GM19035 (cell line): ENCODE data around the gene RPL18.
A peak's percentile ranks its signal among the peaks of the same experiment; 100 is the strongest.

Experiments
- ATAC-seq: cut with Tn5 transposase; IDR thresholded peaks from one replicate; pipeline ENCODE4 v1.9.1; 2021; ENCODE audit not compliant: unreplicated experiment

Gene RPL18

GRCh38 chr19:48630296-48631063 is 11.5 kb upstream of the RPL18 start:
- no peak for ATAC-seq

GRCh38 chr19:48629599-48630295 is 10.8 kb upstream of the RPL18 start:
- no peak for ATAC-seq

- no peak for ATAC-seq
Measured at GRCh38 chr19:48629297-48629598, 10.3 kb upstream of the RPL18 start.

GRCh38 chr19:48628486-48629296 is 9.7 kb upstream of the RPL18 start:
- ATAC-seq, result no peak

GRCh38 chr19:48627865-48628314 is 8.9 kb upstream of the RPL18 start:
- ATAC-seq, result no peak

GRCh38 chr19:48627201-48627864 is 8.4 kb upstream of the RPL18 start:
- ATAC-seq, result no peak

GRCh38 chr19:48625891-48626327 is 6.9 kb upstream of the RPL18 start:
- no peak for ATAC-seq

GRCh38 chr19:48624791-48625723 is 6.1 kb upstream of the RPL18 start:
- ATAC-seq, result no peak

- peak; percentile 56 for ATAC-seq
Measured at GRCh38 chr19:48624067-48624594, 5.2 kb upstream of the RPL18 start.

GRCh38 chr19:48623556-48624066 is 4.6 kb upstream of the RPL18 start:
- no peak for ATAC-seq

GRCh38 chr19:48619692-48620585 is 961 bp upstream of the RPL18 start:
- ATAC-seq, result no peak

GRCh38 chr19:48618278-48618915 is 581 bp downstream of the RPL18 start:
- no peak for ATAC-seq

GRCh38 chr19:48617146-48617937 is 1.6 kb downstream of the RPL18 start:
- no peak for ATAC-seq

GRCh38 chr19:48616491-48617056 is 2.4 kb downstream of the RPL18 start:
- no peak for ATAC-seq

- ATAC-seq, result no peak
Measured at GRCh38 chr19:48616041-48616436, 2.9 kb downstream of the RPL18 start.

GRCh38 chr19:48615231-48616040 is 3.5 kb downstream of the RPL18 start:
- ATAC-seq, result no peak
